ENCODE data around the gene PTGES. TPM values are rescaled to one million over a fixed set of nuclear protein-coding genes. Genes with fewer than 3 reads are reported as not detected.
"Not testable (repeated sequence)": the region's sequence is repeated elsewhere in the genome, so short reads cannot be mapped to it uniquely, and the experiment has no call there.

PTGES gene
- total RNA-seq, 1 donor from 2014 or later, result not detected

GRCh38 chr9:129761901-129762369, 9.1 kb upstream of the PTGES start:
- intact Hi-C loops (cut with micrococcal nuclease), result no loop called here
- no peaks in the 10 kb centered on the region for H3K9me3 Mint-ChIP-seq
- no peaks in the 10 kb centered on the region for H3K36me3 Mint-ChIP-seq (ENCODE audit: low read depth)
- H3K4me1 Mint-ChIP-seq, result peaks cover 10% of the 10 kb centered on the region
- DNase-seq (no peak), ATAC-seq (ENCODE audit: low read depth) (no peak)
- no peak for TF ChIP-seq CTCF (IDR thresholded peaks at IDR 0.05)
- ChIA-PET POLR2A (interaction anchor here (0.6 kb wide), 1 partner anchor 209 kb away, joined by 10 read pairs; no protein-coding TSS in a partner anchor), CTCF (no interaction called here)
- no peak overlapping the region for H3K4me3 Mint-ChIP-seq
- H3K27ac Mint-ChIP-seq, result no peak overlapping the region
- peaks cover 16% of the 10 kb centered on the region for H3K27me3 Mint-ChIP-seq

- no peak for ATAC-seq (ENCODE audit: low read depth)
- CTCF ChIA-PET, result no interaction called here
- no peak for TF ChIP-seq CTCF (IDR thresholded peaks at IDR 0.05)
- Mint-ChIP-seq H3K27ac (no peak overlapping the region), H3K4me1 (peaks cover 11% of the 10 kb centered on the region), H3K27me3 (peaks cover 14% of the 10 kb centered on the region), H3K9me3 (no peaks in the 10 kb centered on the region), H3K4me3 (no peak overlapping the region), H3K36me3 (ENCODE audit: low read depth) (no peaks in the 10 kb centered on the region)
- POLR2A ChIA-PET, result interaction anchor here (0.6 kb wide), 1 partner anchor 209 kb away, joined by 10 read pairs; no protein-coding TSS in a partner anchor
- no peak for DNase-seq
- intact Hi-C loops (cut with micrococcal nuclease), result no loop called here
Measured at GRCh38 chr9:129761293-129761900, 8.6 kb upstream of the PTGES start.

DNA sequence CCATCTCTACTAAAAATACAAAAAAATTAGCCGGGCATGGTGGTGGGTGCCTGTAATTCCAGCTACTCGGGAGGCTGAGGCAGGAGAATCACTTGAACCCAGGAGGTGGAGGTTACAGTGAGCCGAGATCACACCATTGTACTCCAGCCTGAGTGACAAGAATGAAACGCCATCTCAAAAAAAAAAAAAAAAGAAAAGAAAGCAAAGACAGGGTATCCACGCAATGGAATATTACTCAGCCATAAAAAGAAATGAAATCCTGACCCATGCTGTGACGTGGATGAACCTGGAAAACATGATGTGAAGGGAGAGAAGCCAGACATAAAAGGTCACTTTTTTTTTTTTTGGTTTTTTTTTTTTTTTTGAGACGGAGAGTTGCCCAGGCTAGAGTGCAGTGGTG, 7.9 kb upstream of the PTGES start:
- H3K36me3 Mint-ChIP-seq (ENCODE audit: low read depth); POLR2A ChIA-PET; H3K9me3 Mint-ChIP-seq; H3K4me3 Mint-ChIP-seq; ATAC-seq (ENCODE audit: low read depth); H3K27ac Mint-ChIP-seq; intact Hi-C loops (cut with micrococcal nuclease); DNase-seq: not testable (repeated sequence)
- Mint-ChIP-seq H3K27me3 (peaks cover 14% of the 10 kb centered on the region), H3K4me1 (peaks cover 11% of the 10 kb centered on the region)
- CTCF ChIA-PET, result interaction anchor here (1.8 kb wide), 1 partner anchor 22 kb away, joined by 4 read pairs; no protein-coding TSS in a partner anchor

GRCh38 chr9:129759804-129760502, 7.1 kb upstream of the PTGES start:
- ATAC-seq (ENCODE audit: low read depth) (no peak), DNase-seq (no peak)
- Mint-ChIP-seq H3K27ac (no peak overlapping the region), H3K27me3 (peaks cover 14% of the 10 kb centered on the region), H3K4me1 (peaks cover 11% of the 10 kb centered on the region), H3K9me3 (no peaks in the 10 kb centered on the region), H3K4me3 (no peak overlapping the region), H3K36me3 (ENCODE audit: low read depth) (no peaks in the 10 kb centered on the region)
- CTCF ChIA-PET, result interaction anchor here (0.9 to 1.8 kb wide), 2 partner anchors 23 kb away, joined by 3 to 4 read pairs; no protein-coding TSS in a partner anchor
- intact Hi-C loops (cut with micrococcal nuclease), result no loop called here
- TF ChIP-seq CTCF (IDR thresholded peaks at IDR 0.05), result no peak
- POLR2A ChIA-PET, result no interaction called here

DNA sequence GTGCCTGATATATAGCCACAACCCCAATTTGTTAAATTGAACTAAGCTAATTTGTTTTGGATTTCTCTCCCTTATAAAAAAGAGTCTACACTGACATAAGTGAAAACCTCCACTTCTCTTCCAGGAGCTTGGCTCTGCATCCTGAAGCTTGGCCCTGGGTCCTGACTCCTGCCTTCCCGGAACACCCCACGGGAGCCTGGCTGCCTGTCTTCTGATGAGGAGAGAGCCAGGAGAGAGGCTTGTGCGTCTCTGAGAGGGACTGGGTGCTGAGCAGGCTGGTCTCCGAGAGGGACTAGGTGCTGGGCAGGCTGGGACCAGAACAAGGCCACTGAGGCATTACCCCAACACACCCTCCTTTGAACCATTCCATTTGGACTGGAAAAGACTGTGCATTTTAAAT, 6.5 kb upstream of the PTGES start:
- no peak for TF ChIP-seq CTCF (IDR thresholded peaks at IDR 0.05)
- intact Hi-C loops (cut with micrococcal nuclease), result no loop called here
- ATAC-seq (ENCODE audit: low read depth) (no peak), DNase-seq (no peak)
- Mint-ChIP-seq H3K9me3 (no peaks in the 10 kb centered on the region), H3K4me1 (peaks cover 11% of the 10 kb centered on the region), H3K4me3 (no peak overlapping the region), H3K27ac (no peak overlapping the region), H3K27me3 (peaks cover 16% of the 10 kb centered on the region), H3K36me3 (ENCODE audit: low read depth) (no peaks in the 10 kb centered on the region)
- ChIA-PET CTCF (interaction anchor here (0.9 to 1.8 kb wide), 2 partner anchors 22 to 23 kb away, joined by 3 to 4 read pairs; no protein-coding TSS in a partner anchor), POLR2A (no interaction called here)
